Brain microvascular endothelial cell (primary cell): ENCODE data around the gene METTL16.

Experiments used
- DNase-seq: peaks from one replicate; pipeline ENCODE4 v3.0.0-alpha.2; 2020
- H3K27ac ChIP-seq: fragments of 250-450 bp; sonication (Bioruptor Pico); 2 replicates; pipeline ENCODE4 v1.5.1; 2020; ENCODE audit warnings: mild to moderate bottlenecking, moderate library complexity
- H3K27me3 ChIP-seq: fragments of 250-450 bp; sonication (Bioruptor Pico); replicated peaks from 2 replicates; pipeline ENCODE4 v1.5.1; 2020; ENCODE audit warnings: mild to moderate bottlenecking
- H3K36me3 ChIP-seq: fragments of 250-450 bp; sonication (Bioruptor Pico); replicated peaks from 2 replicates; pipeline ENCODE4 v1.5.1; 2020; ENCODE audit warnings: mild to moderate bottlenecking
- H3K4me3 ChIP-seq: 2 replicates; pipeline ENCODE4 v1.5.1; 2011; ENCODE audit warnings: low read depth, mild to moderate bottlenecking, control low read depth, low read length, moderate library complexity
- in situ Hi-C: cut with HindIII; loops from 2 replicates; pipeline ENCODE4 v1.10.0; 2017; ENCODE audit warnings: low sequenced_read_pairs, low pct_ligation_motif_present
- TF ChIP-seq, protein P1 (sequence below): IDR thresholded peaks from 2 replicates; pipeline ENCODE4 v1.5.1; 2011; ENCODE audit warnings: low read depth, mild to moderate bottlenecking, moderate library complexity, low read length, control low read depth, inconsistent platforms; ENCODE audit errors: missing control alignments

The METTL16 gene

GRCh38 chr17:2387086-2388019, 124.3 kb downstream of the METTL16 start:
- TF ChIP-seq, protein P1, sequence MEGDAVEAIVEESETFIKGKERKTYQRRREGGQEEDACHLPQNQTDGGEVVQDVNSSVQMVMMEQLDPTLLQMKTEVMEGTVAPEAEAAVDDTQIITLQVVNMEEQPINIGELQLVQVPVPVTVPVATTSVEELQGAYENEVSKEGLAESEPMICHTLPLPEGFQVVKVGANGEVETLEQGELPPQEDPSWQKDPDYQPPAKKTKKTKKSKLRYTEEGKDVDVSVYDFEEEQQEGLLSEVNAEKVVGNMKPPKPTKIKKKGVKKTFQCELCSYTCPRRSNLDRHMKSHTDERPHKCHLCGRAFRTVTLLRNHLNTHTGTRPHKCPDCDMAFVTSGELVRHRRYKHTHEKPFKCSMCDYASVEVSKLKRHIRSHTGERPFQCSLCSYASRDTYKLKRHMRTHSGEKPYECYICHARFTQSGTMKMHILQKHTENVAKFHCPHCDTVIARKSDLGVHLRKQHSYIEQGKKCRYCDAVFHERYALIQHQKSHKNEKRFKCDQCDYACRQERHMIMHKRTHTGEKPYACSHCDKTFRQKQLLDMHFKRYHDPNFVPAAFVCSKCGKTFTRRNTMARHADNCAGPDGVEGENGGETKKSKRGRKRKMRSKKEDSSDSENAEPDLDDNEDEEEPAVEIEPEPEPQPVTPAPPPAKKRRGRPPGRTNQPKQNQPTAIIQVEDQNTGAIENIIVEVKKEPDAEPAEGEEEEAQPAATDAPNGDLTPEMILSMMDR, result no peak
- no peak overlapping the region for H3K27ac ChIP-seq
- peaks cover 10% of the 10 kb centered on the region for H3K36me3 ChIP-seq
- no peaks in the 10 kb centered on the region for H3K27me3 ChIP-seq
- DNase-seq, result no peak
- H3K4me3 ChIP-seq, result no peak overlapping the region
- in situ Hi-C loops, result no loop called here

DNA sequence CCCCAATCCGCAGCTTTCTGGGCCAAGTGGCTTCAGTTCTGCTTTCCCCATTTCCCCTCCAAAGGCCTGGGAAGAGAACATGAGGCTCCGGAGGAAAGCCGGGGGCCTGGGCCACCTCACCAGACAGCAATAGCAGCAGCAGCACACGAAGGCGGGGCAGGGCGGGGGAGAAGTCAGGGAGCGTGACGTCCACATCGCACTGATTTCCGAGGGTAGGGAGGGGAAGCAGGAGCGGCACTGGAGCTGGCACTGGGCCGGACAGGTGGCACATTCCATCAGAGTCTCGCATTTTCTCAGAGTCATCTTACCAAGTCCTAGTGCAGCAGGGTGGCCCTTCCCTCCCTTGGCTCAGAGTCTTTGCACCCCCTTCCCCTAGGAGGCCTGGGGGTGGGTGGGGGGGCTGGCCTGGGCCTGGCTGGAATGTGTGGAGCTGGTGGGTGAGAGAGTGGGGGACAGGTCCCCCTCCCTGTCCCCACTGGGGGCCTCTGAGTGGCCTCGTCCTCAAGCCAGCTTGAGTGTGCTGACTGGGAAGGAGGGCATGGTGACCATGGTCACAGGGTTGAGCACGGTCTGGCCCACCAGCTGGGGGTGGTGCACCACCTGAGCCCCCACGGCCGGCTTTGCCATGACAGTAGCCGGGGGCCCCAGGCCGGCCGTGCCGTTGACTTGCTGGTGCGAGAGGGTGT, 125.1 kb downstream of the METTL16 start:
- in situ Hi-C loops, result no loop called here
- DNase-seq, result no peak
- H3K4me3 ChIP-seq, result no peak overlapping the region
- peaks cover 10% of the 10 kb centered on the region for H3K36me3 ChIP-seq
- no peaks in the 10 kb centered on the region for H3K27me3 ChIP-seq
- TF ChIP-seq, protein P1, result no peak
- no peak overlapping the region for H3K27ac ChIP-seq

DNA sequence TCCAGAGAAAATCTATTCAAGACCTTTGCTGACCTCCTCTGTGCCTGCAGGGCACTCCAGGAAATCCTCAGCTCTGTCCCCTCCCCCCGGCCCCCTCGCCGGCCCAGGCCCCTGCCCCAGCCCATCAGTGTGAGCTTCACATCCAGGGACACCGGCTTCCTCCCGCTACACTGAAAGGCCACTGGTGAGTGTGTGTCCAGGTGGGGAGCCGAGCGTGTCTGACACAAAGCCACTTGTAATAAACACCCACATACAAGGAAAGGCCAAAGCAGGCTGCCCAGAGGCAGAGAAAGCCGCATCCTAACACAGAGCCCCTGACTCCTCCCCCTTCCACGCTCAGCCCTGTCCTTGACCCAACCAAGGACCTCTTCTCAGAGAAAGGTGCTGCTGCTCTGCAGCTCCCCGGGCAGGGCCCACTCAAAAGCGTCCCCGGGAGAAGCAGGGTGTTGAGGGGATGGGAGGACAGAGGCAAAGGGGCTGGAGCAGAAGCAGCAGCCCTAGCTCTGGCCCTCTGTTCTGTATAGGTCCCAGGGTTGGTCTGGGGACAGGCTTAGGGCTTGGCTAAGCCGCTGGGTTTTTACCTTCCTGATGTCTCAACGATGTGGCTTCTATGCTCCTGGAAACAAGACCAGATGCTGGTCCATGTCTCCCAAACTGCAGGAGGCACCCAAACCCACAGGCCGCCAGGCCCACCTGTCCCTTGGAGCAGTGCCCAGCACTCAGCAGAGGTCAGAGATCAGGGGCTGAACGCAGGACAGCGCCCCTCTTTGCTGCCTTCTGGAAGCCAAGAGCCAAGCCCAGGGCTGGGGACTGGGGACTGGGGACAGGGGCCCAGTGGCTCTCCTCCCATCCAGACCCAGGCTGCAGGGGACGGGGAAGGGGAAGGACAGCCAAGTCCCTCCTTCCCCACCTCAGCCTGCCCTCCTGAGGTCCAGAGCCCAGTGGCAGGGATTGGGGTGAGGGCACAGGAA, 126.2 kb downstream of the METTL16 start:
- no peak overlapping the region for H3K4me3 ChIP-seq
- in situ Hi-C loops, result no loop called here
- no peaks in the 10 kb centered on the region for H3K27me3 ChIP-seq
- peaks cover 10% of the 10 kb centered on the region for H3K36me3 ChIP-seq
- TF ChIP-seq, protein P1, result no peak
- no peak for DNase-seq
- H3K27ac ChIP-seq, result no peak overlapping the region

DNA sequence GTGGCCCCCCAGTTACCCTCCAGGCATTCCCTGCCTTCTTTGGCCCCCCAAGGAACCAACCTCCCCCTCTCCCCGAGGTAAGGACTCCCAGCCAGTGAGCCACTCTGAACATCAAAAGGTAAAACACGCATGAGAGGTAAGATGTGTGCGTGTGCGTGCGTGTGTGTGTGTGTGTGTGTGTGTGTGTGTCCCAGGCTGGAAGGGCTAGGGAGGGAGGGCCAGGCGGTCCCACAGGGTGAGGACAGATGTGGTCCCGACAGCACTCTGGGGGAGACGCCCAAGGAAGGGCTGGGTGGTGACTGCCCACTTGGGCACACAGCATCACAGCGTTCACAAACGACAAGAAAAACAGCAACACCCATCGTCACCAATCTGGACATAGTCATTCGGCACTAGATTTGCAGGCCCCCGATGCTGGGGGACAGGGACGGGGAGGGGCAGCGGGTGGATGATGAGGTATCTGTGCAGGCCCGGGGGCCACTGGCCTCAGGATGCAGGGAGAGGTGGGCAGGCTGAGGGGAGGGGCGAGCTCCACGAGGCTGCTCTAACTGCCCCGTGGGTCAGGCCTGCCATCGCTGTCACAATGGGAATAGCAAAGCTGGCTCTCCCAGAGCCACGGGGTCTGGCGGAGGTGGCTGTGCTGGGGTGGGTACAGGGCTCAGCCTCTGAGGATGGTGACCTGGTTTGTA, 127.1 kb downstream of the METTL16 start:
- in situ Hi-C loops, result no loop called here
- Histone ChIP-seq H3K27me3 (no peaks in the 10 kb centered on the region), H3K4me3 (no peak overlapping the region), H3K36me3 (peaks cover 10% of the 10 kb centered on the region), H3K27ac (no peak overlapping the region)
- TF ChIP-seq, protein P1, result no peak
- DNase-seq, result no peak

GRCh38 chr17:2383628-2384167, 128.0 kb downstream of the METTL16 start:
- Histone ChIP-seq H3K36me3 (peaks cover 10% of the 10 kb centered on the region), H3K27me3 (no peaks in the 10 kb centered on the region), H3K27ac (no peak overlapping the region), H3K4me3 (no peak overlapping the region)
- in situ Hi-C loops, result no loop called here
- no peak for DNase-seq
- TF ChIP-seq, protein P1, result no peak
